ENCODE data around the gene MTTP. TPM values are rescaled to one million over a fixed set of nuclear protein-coding genes. Genes with fewer than 3 reads are reported as not detected.

MTTP gene
- total and polyA plus RNA-seq, 4 donors: 0.04 to 0.57 (median 0.25) TPM

- no peaks in the 10 kb centered on the region for H3K36me3 ChIP-seq (ENCODE audit: control insufficient read depth in 4 of 4, insufficient read depth in 4 of 4, low read length in 4 of 4)
- no peak overlapping the region for H3K4me3 ChIP-seq
- H3K4me1 ChIP-seq (ENCODE audit: control insufficient read depth in 5 of 5, insufficient read depth in 5 of 5, low read length in 5 of 5): no peaks in the 10 kb centered on the region
- no peaks in the 10 kb centered on the region for H3K9me3 ChIP-seq (ENCODE audit: control insufficient read depth in 4 of 4, insufficient read depth in 3 of 4, low read length in 3 of 4)
- no peak for DNase-seq
- H3K9ac ChIP-seq (ENCODE audit: insufficient read depth in 1 of 2, low read length in 2 of 2): no peak overlapping the region
- TF ChIP-seq CTCF (IDR thresholded peaks at IDR 0.05; ENCODE audit: control extremely low read depth, extremely low read depth): no peak
- H3K27ac ChIP-seq (ENCODE audit: low read depth in 1 of 2, low read length in 1 of 2): no peak overlapping the region
- WGBS, 2 donors: 76 to 89% methylated on average over 2 of the region's 2 CpGs
- H3K27me3 ChIP-seq (ENCODE audit: control insufficient read depth in 3 of 3, insufficient read depth in 3 of 3, low read length in 2 of 3): no peaks in the 10 kb centered on the region
- no peak for ATAC-seq (ENCODE audit: insufficient read depth, low FRiP score)
Measured at GRCh38 chr4:99578714-99579113, 4.1 kb downstream of the MTTP start.

GRCh38 chr4:99585516-99585915 is 10.9 kb downstream of the MTTP start:
- Histone ChIP-seq H3K9me3 (ENCODE audit: control insufficient read depth in 4 of 4, insufficient read depth in 3 of 4, low read length in 3 of 4) (no peaks in the 10 kb centered on the region), H3K9ac (ENCODE audit: insufficient read depth in 1 of 2, low read length in 2 of 2) (no peak overlapping the region), H3K4me1 (ENCODE audit: control insufficient read depth in 5 of 5, insufficient read depth in 5 of 5, low read length in 5 of 5) (no peaks in the 10 kb centered on the region), H3K27me3 (ENCODE audit: control insufficient read depth in 3 of 3, insufficient read depth in 3 of 3, low read length in 2 of 3) (no peaks in the 10 kb centered on the region), H3K27ac (ENCODE audit: low read depth in 1 of 2, low read length in 1 of 2) (no peak overlapping the region), H3K4me3 (no peak overlapping the region), H3K36me3 (ENCODE audit: control insufficient read depth in 4 of 4, insufficient read depth in 4 of 4, low read length in 4 of 4) (no peaks in the 10 kb centered on the region)
- ATAC-seq (ENCODE audit: insufficient read depth, low FRiP score) (no peak), DNase-seq (no peak)
- TF ChIP-seq CTCF (IDR thresholded peaks at IDR 0.05; ENCODE audit: control extremely low read depth, extremely low read depth): no peak
- 94 to 97% methylated on average over 1 of the region's 1 CpG for WGBS, 2 donors

GRCh38 chr4:99586322-99586721 is 11.7 kb downstream of the MTTP start:
- no peak for TF ChIP-seq CTCF (IDR thresholded peaks at IDR 0.05; ENCODE audit: control extremely low read depth, extremely low read depth)
- WGBS, 2 donors: 61 to 69% methylated on average over 2 of the region's 2 CpGs
- ATAC-seq (ENCODE audit: insufficient read depth, low FRiP score): no peak

GRCh38 chr4:99586797-99587196 is 12.2 kb downstream of the MTTP start:
- no peaks in the 10 kb centered on the region for H3K36me3 ChIP-seq (ENCODE audit: control insufficient read depth in 4 of 4, insufficient read depth in 4 of 4, low read length in 4 of 4)
- no peak for TF ChIP-seq CTCF (IDR thresholded peaks at IDR 0.05; ENCODE audit: control extremely low read depth, extremely low read depth)
- H3K27me3 ChIP-seq (ENCODE audit: control insufficient read depth in 3 of 3, insufficient read depth in 3 of 3, low read length in 2 of 3): no peaks in the 10 kb centered on the region
- 33 to 59% methylated on average over 1 of the region's 1 CpG for WGBS, 2 donors
- no peaks in the 10 kb centered on the region for H3K9me3 ChIP-seq (ENCODE audit: control insufficient read depth in 4 of 4, insufficient read depth in 3 of 4, low read length in 3 of 4)
- no peak overlapping the region for H3K9ac ChIP-seq (ENCODE audit: insufficient read depth in 1 of 2, low read length in 2 of 2)
- ATAC-seq (ENCODE audit: insufficient read depth, low FRiP score) (no peak), DNase-seq (no peak)
- no peak overlapping the region for H3K4me3 ChIP-seq
- H3K4me1 ChIP-seq (ENCODE audit: control insufficient read depth in 5 of 5, insufficient read depth in 5 of 5, low read length in 5 of 5): no peaks in the 10 kb centered on the region
- no peak overlapping the region for H3K27ac ChIP-seq (ENCODE audit: low read depth in 1 of 2, low read length in 1 of 2)

More at GRCh38 chr4:99586322-99586721, 11.7 kb downstream of the MTTP start:
- H3K4me1 ChIP-seq (ENCODE audit: control insufficient read depth in 5 of 5, insufficient read depth in 5 of 5, low read length in 5 of 5): no peaks in the 10 kb centered on the region
- no peak overlapping the region for H3K4me3 ChIP-seq
- DNase-seq: no peak
- no peak overlapping the region for H3K9ac ChIP-seq (ENCODE audit: insufficient read depth in 1 of 2, low read length in 2 of 2)
- no peak overlapping the region for H3K27ac ChIP-seq (ENCODE audit: low read depth in 1 of 2, low read length in 1 of 2)
- no peaks in the 10 kb centered on the region for H3K36me3 ChIP-seq (ENCODE audit: control insufficient read depth in 4 of 4, insufficient read depth in 4 of 4, low read length in 4 of 4)
- no peaks in the 10 kb centered on the region for H3K9me3 ChIP-seq (ENCODE audit: control insufficient read depth in 4 of 4, insufficient read depth in 3 of 4, low read length in 3 of 4)
- no peaks in the 10 kb centered on the region for H3K27me3 ChIP-seq (ENCODE audit: control insufficient read depth in 3 of 3, insufficient read depth in 3 of 3, low read length in 2 of 3)

Data from lung (tissue), 12 donors.